HepG2 (cell line): ENCODE measurements around the gene NOTCH4. TPM values are rescaled to one million over a fixed set of nuclear protein-coding genes. Genes with fewer than 3 reads are reported as not detected.

ENCODE experiments used
- AHR ChIP-seq: IDR thresholded peaks from 2 replicates; pipeline ENCODE4 v1.6.1; 2018; ENCODE audit warnings: missing genetic modification reagents, missing compliant biosample characterization
- IKZF5 ChIP-seq: IDR thresholded peaks from 2 replicates; pipeline ENCODE4 v1.6.1; 2018; ENCODE audit warnings: missing genetic modification reagents, mild to moderate bottlenecking, missing compliant biosample characterization
- MATR3 ChIP-seq: sonication (generic); formaldehyde crosslinking; IDR thresholded peaks from 2 replicates; pipeline ENCODE4 v1.4.0; 2020; ENCODE audit warnings: missing genetic modification reagents
- NFYB ChIP-seq: sonication (generic); formaldehyde crosslinking; IDR thresholded peaks from 2 replicates; pipeline ENCODE4 v1.4.0; 2020; ENCODE audit warnings: missing genetic modification reagents
- PAX8 ChIP-seq: sonication (generic); formaldehyde crosslinking; IDR thresholded peaks from 2 replicates; pipeline ENCODE4 v1.8.0; 2022; ENCODE audit warnings: mild to moderate bottlenecking, missing genetic modification reagents, borderline replicate concordance
- REST ChIP-seq, 2 experiments: IDR thresholded peaks; 2 replicates each; pipeline ENCODE4 v1.6.1; 2011 to 2012; ENCODE audit warnings: low read length in 2 of 2, borderline replicate concordance in 1 of 2, low read depth in 1 of 2, mild to moderate bottlenecking in 1 of 2, moderate library complexity in 1 of 2
- TSC22D2 ChIP-seq: sonication (generic); formaldehyde crosslinking; IDR thresholded peaks from 2 replicates; pipeline ENCODE4 v1.5.1; 2020; ENCODE audit warnings: missing genetic modification reagents, mild to moderate bottlenecking, borderline replicate concordance
- ZBTB4 ChIP-seq: sonication (generic); formaldehyde crosslinking; IDR thresholded peaks from 2 replicates; pipeline ENCODE4 v1.4.0; 2020; ENCODE audit warnings: missing genetic modification reagents, mild to moderate bottlenecking, borderline replicate concordance
- ZKSCAN1 ChIP-seq: fragments of 150-350 bp; IDR thresholded peaks from 2 replicates; pipeline ENCODE4 v1.6.1; 2014; ENCODE audit warnings: low read length
- ZMYM4 ChIP-seq: sonication (generic); formaldehyde crosslinking; IDR thresholded peaks from 2 replicates; pipeline ENCODE4 v1.8.1; 2023; ENCODE audit warnings: mild to moderate bottlenecking, missing genetic modification reagents
- ZNF605 ChIP-seq: sonication (generic); formaldehyde crosslinking; IDR thresholded peaks from 2 replicates; pipeline ENCODE4 v1.8.0; 2022; ENCODE audit warnings: mild to moderate bottlenecking, missing genetic modification reagents
- ZNF609 ChIP-seq: sonication (generic); formaldehyde crosslinking; IDR thresholded peaks from 2 replicates; pipeline ENCODE4 v1.4.0; 2020; ENCODE audit warnings: mild to moderate bottlenecking, missing genetic modification reagents, borderline replicate concordance
- polyA plus RNA-seq, 8 experiments: library from polyadenylated mRNA; depleted of rRNA in 3 of 8; stranded (reverse) in 7 of 8; unstranded in 1 of 8; fragments of >200 nt; fragmentation: Illumina TruSeq in 4 of 8; extraction: Trizol in 4 of 8; gene quantifications; 2 replicates each; pipeline versions ENCODE4 v1.2.1 to v1.2.3, GENCODE V29; 2011 to 2016; ENCODE audit warnings: low read depth in 4 of 8, missing spikeins in 1 of 8, mixed read lengths in 1 of 8; ENCODE audit not compliant: insufficient read depth in 1 of 8
- total RNA-seq, 5 experiments: library from RNA; depleted of rRNA; stranded (reverse); fragments of >200 nt; fragmentation: Illumina TruSeq; extraction: Trizol; gene quantifications; 2 replicates each; pipeline ENCODE4 v1.2.3, GENCODE V29; 2016; ENCODE audit warnings: low read depth in 1 of 5

NOTCH4 gene
- total and polyA plus RNA-seq, 2 of the 13 experiments (the other 11 are each of a cell fraction or from before 2014, with no cell fraction given): 0.51 to 0.83 TPM

GRCh38 chr6:32175711-32176475 lies 48.0 kb downstream of the NOTCH4 start, which contains the start of gene AGPAT1 (continued):
- peak; percentile 57; the same call in 1 of the 2 replicates for TF ChIP-seq ZNF609
- peak; percentile 58; the same call in 1 of the 2 replicates for TF ChIP-seq IKZF5 (CRISPR knock-in tag)
- TF ChIP-seq ZKSCAN1: no peak
- TF ChIP-seq ZBTB4: no peak
- no peak; the same call in 1 of the 2 replicates for TF ChIP-seq ZMYM4
- peak; percentile 85 for TF ChIP-seq NFYB
- no peak for TF ChIP-seq MATR3 (CRISPR knock-in tag)
- TF ChIP-seq TSC22D2 (CRISPR knock-in tag): no peak
- no peak for TF ChIP-seq PAX8 (CRISPR knock-in tag)
- TF ChIP-seq AHR (CRISPR knock-in tag): no peak; the same call in 1 of the 2 replicates
- peak; percentile 48 for TF ChIP-seq ZNF605
- 0 out of 4 replicates have a peak, but pooled peaks of 1 of the 2 experiments have one; percentile 47 for TF ChIP-seq REST (IDR thresholded peaks at IDR 0.05; ENCODE audit: borderline replicate concordance in 1 of 2, low read depth in 1 of 2, low read length in 2 of 2)
